Mesothelial cell of epicardium (in vitro differentiated cells): ENCODE results near the gene CIAPIN1. TPM values are rescaled to one million over a fixed set of nuclear protein-coding genes. Genes with fewer than 3 reads are reported as not detected.

Experiments
- DNase-seq, 2 experiments: peaks; one replicate each; pipeline ENCODE4 v3.0.0; 2021; ENCODE audit warnings: low spot score in 2 of 2; ENCODE audit not compliant: unreplicated experiment in 2 of 2
- H3K27ac Mint-ChIP-seq: 2 replicates; pipeline ENCODE4 v1.8.0; 2021; ENCODE audit warnings: mixed read lengths
- H3K27me3 Mint-ChIP-seq: 2 replicates; pipeline ENCODE4 v1.8.0; 2021; ENCODE audit warnings: low read depth, mixed read lengths
- H3K36me3 Mint-ChIP-seq: 2 replicates; pipeline ENCODE4 v1.8.0; 2021; ENCODE audit warnings: mixed read lengths
- H3K4me1 Mint-ChIP-seq: 2 replicates; pipeline ENCODE4 v1.8.0; 2021; ENCODE audit warnings: mixed read lengths
- H3K4me3 Mint-ChIP-seq: 2 replicates; pipeline ENCODE4 v1.8.0; 2021; ENCODE audit warnings: mild to moderate bottlenecking, moderate library complexity, mixed read lengths
- H3K9me3 Mint-ChIP-seq: 2 replicates; pipeline ENCODE4 v1.8.0; 2021; ENCODE audit warnings: mixed read lengths
- total RNA-seq: library from RNA; stranded (reverse); gene quantifications from 3 replicates; pipeline ENCODE4 v1.2.1, GENCODE V29; 2021
- TF ChIP-seq, protein P1 (sequence below): fragments of 200-600 bp; sonication (generic); IDR thresholded peaks from one replicate; pipeline ENCODE4 v1.5.0; 2021; ENCODE audit warnings: antibody characterized with exemption; ENCODE audit not compliant: unreplicated experiment

The CIAPIN1 gene
- total RNA-seq, 1 donor from 2014 or later = 62.9 TPM

- no peaks in the 10 kb centered on the region for H3K4me1 Mint-ChIP-seq
- no peak overlapping the region for H3K27ac Mint-ChIP-seq
- peaks cover 22% of the 10 kb centered on the region for H3K36me3 Mint-ChIP-seq
- H3K27me3 Mint-ChIP-seq = no peaks in the 10 kb centered on the region
- DNase-seq = no peak
- TF ChIP-seq, protein P1, sequence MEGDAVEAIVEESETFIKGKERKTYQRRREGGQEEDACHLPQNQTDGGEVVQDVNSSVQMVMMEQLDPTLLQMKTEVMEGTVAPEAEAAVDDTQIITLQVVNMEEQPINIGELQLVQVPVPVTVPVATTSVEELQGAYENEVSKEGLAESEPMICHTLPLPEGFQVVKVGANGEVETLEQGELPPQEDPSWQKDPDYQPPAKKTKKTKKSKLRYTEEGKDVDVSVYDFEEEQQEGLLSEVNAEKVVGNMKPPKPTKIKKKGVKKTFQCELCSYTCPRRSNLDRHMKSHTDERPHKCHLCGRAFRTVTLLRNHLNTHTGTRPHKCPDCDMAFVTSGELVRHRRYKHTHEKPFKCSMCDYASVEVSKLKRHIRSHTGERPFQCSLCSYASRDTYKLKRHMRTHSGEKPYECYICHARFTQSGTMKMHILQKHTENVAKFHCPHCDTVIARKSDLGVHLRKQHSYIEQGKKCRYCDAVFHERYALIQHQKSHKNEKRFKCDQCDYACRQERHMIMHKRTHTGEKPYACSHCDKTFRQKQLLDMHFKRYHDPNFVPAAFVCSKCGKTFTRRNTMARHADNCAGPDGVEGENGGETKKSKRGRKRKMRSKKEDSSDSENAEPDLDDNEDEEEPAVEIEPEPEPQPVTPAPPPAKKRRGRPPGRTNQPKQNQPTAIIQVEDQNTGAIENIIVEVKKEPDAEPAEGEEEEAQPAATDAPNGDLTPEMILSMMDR = no peak
- H3K4me3 Mint-ChIP-seq = no peak overlapping the region
- no peaks in the 10 kb centered on the region for H3K9me3 Mint-ChIP-seq
These were observed 22.8 kb upstream of the CIAPIN1 start for GRCh38 chr16:57469917-57470470.

DNA sequence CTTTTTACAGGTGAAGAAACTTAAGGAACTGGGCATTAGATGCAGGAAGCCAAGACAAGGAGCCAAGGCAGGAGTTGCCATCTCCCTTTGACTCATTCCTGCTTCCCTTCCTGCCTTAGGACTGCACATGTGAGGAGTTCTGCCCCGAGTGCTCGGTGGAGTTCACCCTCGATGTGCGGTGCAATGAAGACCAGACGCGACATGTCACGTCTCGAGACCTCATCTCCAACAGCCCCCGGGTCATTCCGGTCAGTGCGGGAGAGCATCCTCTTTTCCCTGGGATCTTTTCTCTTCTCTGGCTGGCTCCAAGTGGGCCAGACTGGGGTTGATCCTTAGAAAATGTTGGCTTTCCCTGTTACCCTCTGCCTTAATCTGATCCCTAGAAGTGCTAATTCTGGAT lies 21.9 kb upstream of the CIAPIN1 start:
- H3K27ac Mint-ChIP-seq = no peak overlapping the region
- no peak overlapping the region for H3K4me3 Mint-ChIP-seq
- peaks cover 1% of the 10 kb centered on the region for H3K4me1 Mint-ChIP-seq
- TF ChIP-seq, protein P1 = no peak
- peaks cover 26% of the 10 kb centered on the region for H3K36me3 Mint-ChIP-seq
- DNase-seq = no peak
- H3K27me3 Mint-ChIP-seq = no peaks in the 10 kb centered on the region
- no peaks in the 10 kb centered on the region for H3K9me3 Mint-ChIP-seq

GRCh38 chr16:57468346-57468745 lies 21.2 kb upstream of the CIAPIN1 start:
- H3K4me1 Mint-ChIP-seq = peaks cover 8% of the 10 kb centered on the region
- peaks cover 28% of the 10 kb centered on the region for H3K36me3 Mint-ChIP-seq
- H3K27me3 Mint-ChIP-seq = no peaks in the 10 kb centered on the region
- H3K27ac Mint-ChIP-seq = no peak overlapping the region
- TF ChIP-seq, protein P1 = no peak
- DNase-seq = no peak
- H3K4me3 Mint-ChIP-seq = no peak overlapping the region
- no peaks in the 10 kb centered on the region for H3K9me3 Mint-ChIP-seq

DNA sequence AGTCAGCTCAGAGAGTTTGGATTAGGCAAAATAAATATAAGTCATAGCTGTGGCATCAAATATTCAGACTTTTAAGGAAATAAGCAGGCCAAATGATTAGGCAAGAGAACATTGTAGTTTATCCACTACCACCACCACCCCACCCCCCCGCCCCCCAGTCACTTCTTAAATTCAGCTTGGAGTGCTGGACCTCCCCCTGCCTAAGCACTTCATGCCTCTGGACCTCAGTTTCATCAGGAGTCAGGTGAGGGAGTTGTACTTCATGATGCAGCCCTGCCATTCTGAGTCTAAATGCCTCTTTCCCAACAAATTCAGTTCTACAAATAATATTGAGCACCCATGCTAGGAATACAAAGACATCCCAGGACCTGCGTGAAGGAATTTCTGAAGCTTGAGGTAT lies 17.3 kb upstream of the CIAPIN1 start:
- no peak for DNase-seq
- H3K27ac Mint-ChIP-seq = no peak overlapping the region
- no peaks in the 10 kb centered on the region for H3K27me3 Mint-ChIP-seq
- peaks cover 24% of the 10 kb centered on the region for H3K36me3 Mint-ChIP-seq
- TF ChIP-seq, protein P1 = no peak
- peaks cover 14% of the 10 kb centered on the region for H3K4me1 Mint-ChIP-seq
- H3K4me3 Mint-ChIP-seq = no peak overlapping the region
- H3K9me3 Mint-ChIP-seq = no peaks in the 10 kb centered on the region

- Mint-ChIP-seq H3K36me3 (peaks cover 17% of the 10 kb centered on the region), H3K27ac (peak overlapping the region; percentile 75), H3K9me3 (no peaks in the 10 kb centered on the region), H3K4me3 (peak overlapping the region; percentile 100), H3K4me1 (peaks cover 14% of the 10 kb centered on the region), H3K27me3 (no peaks in the 10 kb centered on the region)
- TF ChIP-seq, protein P1 = no peak
- DNase-seq = no peak
These were observed 15.8 kb upstream of the CIAPIN1 start for GRCh38 chr16:57462978-57463362.
